A549 (cell line): ENCODE results near the gene ARRDC3. TPM values are rescaled to one million over a fixed set of nuclear protein-coding genes. Genes with fewer than 3 reads are reported as not detected.

ENCODE experiments used
- ATAC-seq, 2 experiments: fragments of 200-7000 bp in 1 of 2; fragments of >200 bp in 1 of 2; cut with Nextera tagmentation in 1 of 2; cut with Tn5 transposase in 1 of 2; 3 replicates each; pipeline versions ENCODE4 v1.8.0 to v1.9.1; 2018 to 2020; ENCODE audit warnings: mild to moderate bottlenecking in 1 of 2, moderate library complexity in 1 of 2
- CTCF ChIA-PET: fragments of 300-600 bp; sonication (Branson Sonifier 250); formaldehyde crosslinking; extraction: SDS; loops from one replicate; lab custom pipeline; 2021; ENCODE audit warnings: antibody characterized with exemption, inconsistent platforms; lab: Yijun Ruan, JAX
- POLR2A ChIA-PET: fragments of 350-600 bp; formaldehyde crosslinking; extraction: SDS; loops from one replicate; lab custom pipeline; 2021; ENCODE audit warnings: antibody characterized with exemption, inconsistent platforms; lab: Yijun Ruan, JAX
- DNase-seq, 2 experiments: peaks; one replicate each; pipeline versions ENCODE4 v3.0.0 to v3.0.0-alpha.2; 2011 to 2016; ENCODE audit warnings: low read depth in 1 of 2, low spot score in 1 of 2
- FAIRE-seq: peaks from 2 replicates; lab custom pipeline; 2011; peaks lifted over from hg19 to GRCh38; lab: Jason Lieb, UNC
- H3K27ac ChIP-seq, 2 experiments: fragments of >200 bp; sonication (Bioruptor Twin); formaldehyde crosslinking; 3 replicates each; pipeline ENCODE4 v1.5.1; 2016 to 2017
- H3K4me1 ChIP-seq: fragments of >200 bp; sonication (Bioruptor Twin); formaldehyde crosslinking; 3 replicates; pipeline ENCODE4 v1.6.1; 2016
- H3K4me2 ChIP-seq: fragments of >200 bp; sonication (Bioruptor Twin); formaldehyde crosslinking; 3 replicates; pipeline ENCODE4 v1.6.1; 2016
- H3K4me3 ChIP-seq: fragments of >200 bp; sonication (Bioruptor Twin); formaldehyde crosslinking; 3 replicates; pipeline ENCODE4 v1.5.1; 2016
- H3K9me3 ChIP-seq: fragments of >200 bp; sonication (Bioruptor Twin); formaldehyde crosslinking; 3 replicates; pipeline ENCODE4 v1.6.1; 2016
- CBX8 ChIP-seq: fragments of 200-600 bp; sonication (generic); IDR thresholded peaks from 2 replicates; pipeline ENCODE4 v1.6.1; 2016
- CHD4 ChIP-seq: fragments of 200-600 bp; sonication (generic); IDR thresholded peaks from 2 replicates; pipeline ENCODE4 v1.6.1; 2016; ENCODE audit warnings: antibody characterized with exemption, mild to moderate bottlenecking, borderline replicate concordance
- EHF ChIP-seq: fragments of 250-450 bp; sonication (Bioruptor Pico); IDR thresholded peaks from 2 replicates; pipeline ENCODE4 v1.5.0; 2020; ENCODE audit warnings: mild to moderate bottlenecking
- EP300 ChIP-seq, 2 experiments: fragments of >200 bp; sonication (Bioruptor Twin); formaldehyde crosslinking; IDR thresholded peaks; 2 replicates in 1 of 2; 3 replicates in 1 of 2; pipeline ENCODE4 v1.6.1; 2016 to 2017
- ESRRA ChIP-seq: fragments of 150-350 bp; IDR thresholded peaks from 2 replicates; pipeline ENCODE4 v1.6.1; 2014; ENCODE audit warnings: mild to moderate bottlenecking, low read length, borderline replicate concordance
- FOSB ChIP-seq: fragments of 250-450 bp; sonication (Bioruptor Pico); IDR thresholded peaks from 2 replicates; pipeline ENCODE4 v1.5.0; 2020; ENCODE audit warnings: mild to moderate bottlenecking, moderate library complexity
- GATA3 ChIP-seq: IDR thresholded peaks from 2 replicates; pipeline ENCODE4 v1.6.1; 2012; ENCODE audit warnings: borderline replicate concordance
- HEYL ChIP-seq: fragments of 250-450 bp; sonication (Bioruptor Pico); IDR thresholded peaks from 2 replicates; pipeline ENCODE4 v1.8.0; 2021; ENCODE audit warnings: mild to moderate bottlenecking, moderate library complexity
- HOXA7 ChIP-seq: fragments of 250-450 bp; sonication (Bioruptor Pico); IDR thresholded peaks from 2 replicates; pipeline ENCODE4 v1.5.0; 2020; ENCODE audit warnings: mild to moderate bottlenecking, moderate library complexity
- HOXB5 ChIP-seq: fragments of 250-450 bp; sonication (Bioruptor Pico); IDR thresholded peaks from 2 replicates; pipeline ENCODE4 v1.5.0; 2020; ENCODE audit warnings: mild to moderate bottlenecking, moderate library complexity
- JUN ChIP-seq, 2 experiments: fragments of >200 bp; sonication (Bioruptor Twin); formaldehyde crosslinking; IDR thresholded peaks; 2 replicates in 1 of 2; 3 replicates in 1 of 2; pipeline ENCODE4 v1.6.1; 2016 to 2017
- KDM1A ChIP-seq: fragments of 200-600 bp; sonication (generic); IDR thresholded peaks from 2 replicates; pipeline ENCODE4 v1.6.1; 2016; ENCODE audit warnings: low read depth, mild to moderate bottlenecking
- MAFK ChIP-seq: fragments of 450-650 bp; IDR thresholded peaks from 2 replicates; pipeline ENCODE4 v1.6.1; 2014; ENCODE audit not compliant: partially characterized antibody
- NR3C1 ChIP-seq: fragments of >200 bp; sonication (Bioruptor Twin); formaldehyde crosslinking; IDR thresholded peaks from 3 replicates; pipeline ENCODE4 v1.6.1; 2017
- RAD21 ChIP-seq, 2 experiments: fragments of >200 bp in 1 of 2; sonication (Bioruptor Twin) in 1 of 2; formaldehyde crosslinking in 1 of 2; IDR thresholded peaks in 1 of 2; conservative IDR thresholded peaks in 1 of 2; 2 replicates in 1 of 2; 3 replicates in 1 of 2; pipeline ENCODE4 v1.6.1; 2012 to 2018; ENCODE audit warnings: inconsistent platforms in 1 of 2
- RARB ChIP-seq: fragments of 250-450 bp; sonication (Bioruptor Pico); IDR thresholded peaks from 2 replicates; pipeline ENCODE4 v1.8.0; 2021; ENCODE audit warnings: mild to moderate bottlenecking, moderate library complexity
- SREBF2 ChIP-seq: fragments of 450-650 bp; IDR thresholded peaks from 2 replicates; pipeline ENCODE4 v1.6.1; 2014; ENCODE audit warnings: mild to moderate bottlenecking, moderate library complexity
- TFCP2L1 ChIP-seq: fragments of 250-450 bp; sonication (Bioruptor Pico); IDR thresholded peaks from 2 replicates; pipeline ENCODE4 v1.5.0; 2021; ENCODE audit warnings: mild to moderate bottlenecking
- TP53 ChIP-seq: fragments of 250-450 bp; sonication (Bioruptor Pico); IDR thresholded peaks from 2 replicates; pipeline ENCODE4 v1.5.0; 2021; ENCODE audit warnings: mild to moderate bottlenecking, moderate library complexity
- ZC3H11A ChIP-seq: fragments of 450-650 bp; IDR thresholded peaks from 2 replicates; pipeline ENCODE4 v1.6.1; 2014; ENCODE audit warnings: antibody characterized with exemption, mild to moderate bottlenecking
- ZSCAN20 ChIP-seq: fragments of 250-450 bp; sonication (Bioruptor Pico); IDR thresholded peaks from 2 replicates; pipeline ENCODE4 v1.8.0; 2022; ENCODE audit warnings: mild to moderate bottlenecking, moderate library complexity
- WGBS: methylation state at CpG from one replicate; pipeline ENCODE4 v1.1.6; 2017; ENCODE audit errors: missing lambda C conversion rate; 5-methylcytosine and 5-hydroxymethylcytosine counted together
- polyA plus RNA-seq, 4 experiments: library from polyadenylated mRNA; depleted of rRNA in 3 of 4; stranded (reverse); fragments of >200 nt; fragmentation: RNase III in 1 of 4; extraction: RNeasy Plus Mini Kit Qiagen cat#74134 plus additional on column Dnase treatment in 1 of 4; gene quantifications; 2 replicates in 3 of 4; 3 replicates in 1 of 4; pipeline ENCODE4 v1.2.3, GENCODE V29; 2011 to 2017
- TF ChIP-seq, protein P1 (sequence below): fragments of 250-450 bp; sonication (Bioruptor Pico); IDR thresholded peaks from 2 replicates; pipeline ENCODE4 v1.5.0; 2020; ENCODE audit warnings: low read depth, mild to moderate bottlenecking, moderate library complexity
- TF ChIP-seq, protein P2 (sequence below): IDR thresholded peaks from 2 replicates; pipeline ENCODE4 v1.6.1; 2012
- TF ChIP-seq, protein P3 (sequence below): fragments of >200 bp; sonication (Bioruptor Twin); formaldehyde crosslinking; IDR thresholded peaks from 3 replicates; pipeline ENCODE4 v1.5.1; 2016
- TF ChIP-seq, protein P4 (sequence below): fragments of >200 bp; sonication (Bioruptor Twin); formaldehyde crosslinking; IDR thresholded peaks from 2 replicates; pipeline ENCODE4 v1.6.1; 2016

ARRDC3 gene
- polyA plus RNA-seq, 2 of the 4 experiments (the other 2 are of a cell fraction): 9.9 to 36.3 TPM

DNA sequence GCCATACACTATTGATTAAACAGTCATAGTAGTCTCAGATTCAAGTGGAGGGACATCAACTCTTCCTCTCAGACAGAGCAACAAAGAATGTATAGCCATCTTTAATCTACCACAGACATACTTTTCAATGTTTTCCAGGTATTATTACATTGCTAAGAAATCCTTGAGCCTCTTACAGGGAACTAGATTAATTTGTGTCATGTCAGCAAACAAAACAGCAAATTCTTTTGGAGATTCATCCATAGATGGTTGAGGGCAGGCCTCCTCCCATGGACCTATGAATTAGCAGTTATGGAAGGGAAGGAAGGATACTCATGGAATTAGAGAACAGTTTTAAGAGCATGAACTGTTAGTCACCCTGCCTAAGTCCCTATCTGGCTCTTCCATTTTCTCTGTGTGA, 47.8 kb upstream of the ARRDC3 start:
- Histone ChIP-seq H3K27ac (no peak overlapping the region), H3K4me1 (no peaks in the 10 kb centered on the region), H3K9me3 (0 out of 3 replicates have a peak, but pooled peaks cover 3% of the 10 kb centered on the region), H3K4me2 (no peak overlapping the region), H3K4me3 (no peak overlapping the region)
- TF ChIP-seq MAFK: peak; percentile 87
- TF ChIP-seq, protein P1, sequence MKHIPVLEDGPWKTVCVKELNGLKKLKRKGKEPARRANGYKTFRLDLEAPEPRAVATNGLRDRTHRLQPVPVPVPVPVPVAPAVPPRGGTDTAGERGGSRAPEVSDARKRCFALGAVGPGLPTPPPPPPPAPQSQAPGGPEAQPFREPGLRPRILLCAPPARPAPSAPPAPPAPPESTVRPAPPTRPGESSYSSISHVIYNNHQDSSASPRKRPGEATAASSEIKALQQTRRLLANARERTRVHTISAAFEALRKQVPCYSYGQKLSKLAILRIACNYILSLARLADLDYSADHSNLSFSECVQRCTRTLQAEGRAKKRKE: no peak
- TF ChIP-seq HOXB5 (CRISPR knock-in tag): no peak
- TF ChIP-seq NR3C1: no peak
- no peak for TF ChIP-seq GATA3
- no peak for TF ChIP-seq ESRRA
- CTCF ChIA-PET: interaction anchor here (1.0 to 3.5 kb wide), 3 partner anchors 10 to 623 kb away, joined by 3 to 24 read pairs (median 3); no protein-coding TSS in a partner anchor
- POLR2A ChIA-PET: no interaction called here
- FAIRE-seq (no peak), ATAC-seq (no peak), DNase-seq (no peak)

DNA sequence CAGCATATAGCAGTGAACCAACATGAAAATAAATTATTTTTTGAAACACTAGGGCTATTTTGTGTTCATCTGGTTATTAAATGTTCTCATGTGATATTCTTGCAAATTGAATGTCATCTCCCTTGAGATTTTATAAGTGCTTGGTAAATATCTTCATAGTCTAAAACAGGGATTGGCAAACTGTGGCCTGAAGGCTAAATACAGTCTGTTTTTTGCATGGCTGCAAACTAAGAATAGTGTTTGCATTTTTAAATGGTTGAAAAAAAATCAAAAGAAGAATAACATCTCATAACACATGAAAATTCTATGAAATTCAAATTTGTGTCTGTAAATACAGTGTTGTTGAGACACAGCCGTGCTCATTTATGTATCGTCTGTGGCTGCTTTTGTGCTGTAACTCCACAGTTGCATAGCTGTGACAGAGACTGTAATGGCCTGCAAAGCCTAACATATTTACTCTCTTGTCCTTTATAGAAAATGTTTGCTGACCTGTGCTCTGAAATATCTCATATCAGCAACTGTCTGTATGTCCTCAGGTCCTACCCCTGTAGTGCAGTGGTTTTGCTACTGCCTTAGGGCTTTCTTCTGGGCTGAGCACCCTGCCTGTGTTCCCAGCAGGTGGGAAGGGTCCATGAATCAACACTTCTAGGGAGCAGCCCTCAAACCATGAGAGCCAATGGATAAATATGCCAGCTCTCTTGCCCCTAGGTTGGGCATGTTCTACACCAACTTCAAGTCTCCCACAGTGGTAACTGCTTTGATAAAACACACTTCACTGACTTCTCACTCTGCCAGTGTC, 41.7 kb upstream of the ARRDC3 start:
- Histone ChIP-seq H3K4me1 (no peaks in the 10 kb centered on the region), H3K9me3 (0 out of 3 replicates have a peak, but pooled peaks cover 3% of the 10 kb centered on the region), H3K4me3 (no peak overlapping the region)
- WGBS: 94% methylated on average over 2 of the region's 2 CpGs
- TF ChIP-seq TP53 (CRISPR knock-in tag) (no peak), ZC3H11A (no peak), RAD21 (conservative IDR thresholded peaks at IDR 0.05 in 1 of 2, IDR thresholded peaks at IDR 0.05 in 1 of 2) (no peak), TFCP2L1 (no peak)
- TF ChIP-seq, all 56 proteins: peak for 0
- Histone ChIP-seq H3K4me2 (no peak overlapping the region), H3K27ac (no peak overlapping the region)
- DNase-seq: no peak
- ATAC-seq: no peak
- no peak for FAIRE-seq
- CTCF ChIA-PET: interaction anchor here (0.7 kb wide), 2 partner anchors 40 to 877 kb away, joined by 3 read pairs; no protein-coding TSS in a partner anchor
- POLR2A ChIA-PET: no interaction called here

DNA sequence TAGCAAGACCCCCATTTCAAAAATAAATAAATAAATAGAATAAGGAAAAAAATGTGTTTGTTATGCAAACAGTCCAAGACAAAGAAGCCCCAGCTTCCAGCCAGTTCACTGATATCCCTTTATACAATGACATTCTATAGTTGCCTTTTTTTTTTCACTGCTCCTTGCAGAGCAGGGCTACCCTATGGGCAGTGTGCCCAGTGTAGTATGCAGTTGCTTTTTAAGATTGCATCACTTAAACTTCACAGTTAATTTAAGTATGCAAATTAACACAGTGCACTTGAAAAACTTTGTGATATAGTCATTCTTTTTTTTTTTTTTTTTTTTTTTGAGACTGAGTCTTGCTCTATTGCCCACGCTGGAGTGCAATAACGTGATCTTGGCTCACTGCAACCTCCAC, 40.8 kb upstream of the ARRDC3 start:
- CTCF ChIA-PET: interaction anchor here (0.7 to 2.6 kb wide), 4 partner anchors 39 to 640 kb away, joined by 3 to 12 read pairs (median 8); no protein-coding TSS in a partner anchor
- FAIRE-seq (no peak), DNase-seq (no peak), ATAC-seq (no peak)
- no peak overlapping the region for H3K4me2 ChIP-seq
- TF ChIP-seq, protein P2, sequence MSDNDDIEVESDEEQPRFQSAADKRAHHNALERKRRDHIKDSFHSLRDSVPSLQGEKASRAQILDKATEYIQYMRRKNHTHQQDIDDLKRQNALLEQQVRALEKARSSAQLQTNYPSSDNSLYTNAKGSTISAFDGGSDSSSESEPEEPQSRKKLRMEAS: no peak
- TF ChIP-seq, protein P3, sequence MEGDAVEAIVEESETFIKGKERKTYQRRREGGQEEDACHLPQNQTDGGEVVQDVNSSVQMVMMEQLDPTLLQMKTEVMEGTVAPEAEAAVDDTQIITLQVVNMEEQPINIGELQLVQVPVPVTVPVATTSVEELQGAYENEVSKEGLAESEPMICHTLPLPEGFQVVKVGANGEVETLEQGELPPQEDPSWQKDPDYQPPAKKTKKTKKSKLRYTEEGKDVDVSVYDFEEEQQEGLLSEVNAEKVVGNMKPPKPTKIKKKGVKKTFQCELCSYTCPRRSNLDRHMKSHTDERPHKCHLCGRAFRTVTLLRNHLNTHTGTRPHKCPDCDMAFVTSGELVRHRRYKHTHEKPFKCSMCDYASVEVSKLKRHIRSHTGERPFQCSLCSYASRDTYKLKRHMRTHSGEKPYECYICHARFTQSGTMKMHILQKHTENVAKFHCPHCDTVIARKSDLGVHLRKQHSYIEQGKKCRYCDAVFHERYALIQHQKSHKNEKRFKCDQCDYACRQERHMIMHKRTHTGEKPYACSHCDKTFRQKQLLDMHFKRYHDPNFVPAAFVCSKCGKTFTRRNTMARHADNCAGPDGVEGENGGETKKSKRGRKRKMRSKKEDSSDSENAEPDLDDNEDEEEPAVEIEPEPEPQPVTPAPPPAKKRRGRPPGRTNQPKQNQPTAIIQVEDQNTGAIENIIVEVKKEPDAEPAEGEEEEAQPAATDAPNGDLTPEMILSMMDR: no peak
- TF ChIP-seq SREBF2 (no peak), EP300 (IDR thresholded peaks at IDR 0.05) (no peak), CHD4 (no peak), RARB (CRISPR knock-in tag) (no peak), KDM1A (no peak), ZSCAN20 (CRISPR knock-in tag) (no peak), CBX8 (no peak), FOSB (no peak), EHF (CRISPR knock-in tag) (no peak), JUN (IDR thresholded peaks at IDR 0.05) (no peak), HEYL (CRISPR knock-in tag) (no peak), HOXA7 (CRISPR knock-in tag) (no peak)
- TF ChIP-seq, protein P4, sequence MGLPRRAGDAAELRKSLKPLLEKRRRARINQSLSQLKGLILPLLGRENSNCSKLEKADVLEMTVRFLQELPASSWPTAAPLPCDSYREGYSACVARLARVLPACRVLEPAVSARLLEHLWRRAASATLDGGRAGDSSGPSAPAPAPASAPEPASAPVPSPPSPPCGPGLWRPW: no peak
- TF ChIP-seq, all 56 proteins: peak for 0
- POLR2A ChIA-PET: no interaction called here
- Histone ChIP-seq H3K9me3 (no peaks in the 10 kb centered on the region), H3K4me3 (no peak overlapping the region), H3K27ac (no peak overlapping the region), H3K4me1 (peaks cover 6% of the 10 kb centered on the region; the same call in 2 of the 3 replicates)
- 85% methylated on average over 2 of the region's 2 CpGs for WGBS
